ENCODE data around the gene TXNRD2. TPM values are rescaled to one million over a fixed set of nuclear protein-coding genes. Genes with fewer than 3 reads are reported as not detected.

TXNRD2 gene
- total and polyA plus RNA-seq, 10 of the 15 experiments (the other 5 are each of a cell fraction or from before 2014, with no cell fraction given): 1.6 to 26.0 (median 13.9) TPM

- SMC1A ChIA-PET (ENCODE audit: uncharacterized antibody, unreplicated experiment): interaction anchor here (0.9 kb wide), 1 partner anchor 21 kb away, joined by 3 read pairs; no protein-coding TSS in a partner anchor
- Histone ChIP-seq H3K9me3 (replicated peaks; ENCODE audit: control insufficient read depth, insufficient read depth, low read length) (no peaks in the 10 kb centered on the region; the same call in 2 of the 3 replicates), H3K4me3 (no peak overlapping the region), H3K9ac (ENCODE audit: control insufficient read depth, insufficient read depth, low read length) (no peak overlapping the region), H3K4me1 (ENCODE audit: control insufficient read depth, insufficient read depth, low read length) (no peaks in the 10 kb centered on the region), H3K79me2 (ENCODE audit: control insufficient read depth, insufficient read depth, low read length) (no peaks in the 10 kb centered on the region), H3K27me3 (replicated peaks in 1 of 2; ENCODE audit: control insufficient read depth in 2 of 2, insufficient read depth in 2 of 2, low read length in 1 of 2) (no peaks in the 10 kb centered on the region), H2AFZ (ENCODE audit: control insufficient read depth, low read depth, low read length) (no peak overlapping the region), H3K27ac (ENCODE audit: control insufficient read depth, insufficient read depth) (no peak overlapping the region), H3K4me2 (ENCODE audit: control insufficient read depth, insufficient read depth) (no peak overlapping the region), H4K20me1 (ENCODE audit: control insufficient read depth, insufficient read depth) (no peaks in the 10 kb centered on the region), H3K36me3 (ENCODE audit: control insufficient read depth in 2 of 2, insufficient read depth in 2 of 2, low read length in 1 of 2) (no peaks in the 10 kb centered on the region)
- peak; percentile 25 for TF ChIP-seq PBX3 (IDR thresholded peaks at IDR 0.05; ENCODE audit: insufficient replicate concordance, low read depth, low read length)
- TF ChIP-seq SKIL (IDR thresholded peaks at IDR 0.05; ENCODE audit: low read depth, poor library complexity, severe bottlenecking): no peak
- no peak for TF ChIP-seq ZNF207 (IDR thresholded peaks at IDR 0.05; ENCODE audit: borderline replicate concordance)
- no peak for TF ChIP-seq ELK1 (IDR thresholded peaks at IDR 0.05; ENCODE audit: low read depth, low read length)
- TF ChIP-seq SREBF1 (IDR thresholded peaks at IDR 0.05; ENCODE audit: low read length): no peak
- no peak for TF ChIP-seq RAD51 (IDR thresholded peaks at IDR 0.05)
- CTCF ChIA-PET: no interaction called here
- DNase-seq (ENCODE audit: low read depth, low spot score) (no peak), FAIRE-seq (no peak), ATAC-seq (no peak)
- in situ Hi-C loops (cut with MboI): no loop called here
- intact Hi-C loops (cut with micrococcal nuclease; ENCODE audit: unreplicated experiment): no loop called here
- RAD21 ChIA-PET (ENCODE audit: unreplicated experiment): no interaction called here
- WGBS (ENCODE audit: insufficient coverage, insufficient replicate concordance, low lambda C conversion rate, missing lambda C conversion rate): 88% methylated on average over 21 of the region's 21 CpGs
- POLR2A ChIA-PET: no interaction called here
- BruUV-seq (replicated peaks): no TSS peak
Measured at GRCh38 chr22:19930551-19931486, 10.8 kb downstream of the TXNRD2 start.
